ENCODE data around the gene CCDC18. TPM values are rescaled to one million over a fixed set of nuclear protein-coding genes. Genes with fewer than 3 reads are reported as not detected.
A peak's percentile ranks its signal among the peaks of the same experiment; 100 is the strongest.

The CCDC18 gene
- total and polyA plus RNA-seq, 2 donors from 2014 or later, result 1.2 to 3.9 TPM

DNA sequence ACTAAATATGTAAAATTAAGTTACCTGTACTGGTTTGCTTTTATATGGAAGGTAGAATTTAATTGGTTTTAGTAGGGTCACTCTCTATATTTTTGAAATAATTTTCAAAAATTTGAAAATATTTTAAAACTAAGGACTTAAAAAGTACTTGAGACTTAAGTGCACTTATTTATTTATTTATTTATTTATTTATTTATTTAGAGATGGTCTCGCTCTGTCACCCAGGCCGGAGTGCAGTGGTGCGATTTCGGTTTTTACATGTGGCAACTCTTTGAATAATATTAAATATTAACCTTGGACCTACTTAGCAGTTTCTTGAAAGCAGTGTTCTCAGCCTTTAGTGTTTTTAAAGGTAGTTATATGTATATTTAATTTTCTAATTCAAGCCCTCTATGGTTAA is 36.8 kb upstream of the CCDC18 start:
- FAIRE-seq (no peak), DNase-seq (no peak)
- Histone ChIP-seq H3K4me1 (ENCODE audit: control insufficient read depth in 2 of 3, insufficient read depth in 2 of 3, low read depth in 1 of 3, low read length in 3 of 3) (no peaks in the 10 kb centered on the region), H3K9ac (ENCODE audit: low read length in 3 of 3) (no peak overlapping the region), H3K27ac (ENCODE audit: low read depth in 2 of 2, low read length in 2 of 2) (no peak overlapping the region), H3K36me3 (ENCODE audit: control insufficient read depth in 2 of 3, insufficient read depth in 3 of 3, low read length in 3 of 3) (no peaks in the 10 kb centered on the region), H3K27me3 (ENCODE audit: control insufficient read depth, insufficient read depth, low read length) (no peaks in the 10 kb centered on the region), H3K9me3 (ENCODE audit: control insufficient read depth in 2 of 3, insufficient read depth in 1 of 3, low read length in 3 of 3) (no peaks in the 10 kb centered on the region), H3K4me3 (ENCODE audit: low read length in 3 of 3) (no peak overlapping the region)
- no peak for TF ChIP-seq CTCF (IDR thresholded peaks at IDR 0.05; ENCODE audit: borderline replicate concordance, extremely low read depth, insufficient read depth)
- intact Hi-C loops (cut with DNase I), result no loop called here

DNA sequence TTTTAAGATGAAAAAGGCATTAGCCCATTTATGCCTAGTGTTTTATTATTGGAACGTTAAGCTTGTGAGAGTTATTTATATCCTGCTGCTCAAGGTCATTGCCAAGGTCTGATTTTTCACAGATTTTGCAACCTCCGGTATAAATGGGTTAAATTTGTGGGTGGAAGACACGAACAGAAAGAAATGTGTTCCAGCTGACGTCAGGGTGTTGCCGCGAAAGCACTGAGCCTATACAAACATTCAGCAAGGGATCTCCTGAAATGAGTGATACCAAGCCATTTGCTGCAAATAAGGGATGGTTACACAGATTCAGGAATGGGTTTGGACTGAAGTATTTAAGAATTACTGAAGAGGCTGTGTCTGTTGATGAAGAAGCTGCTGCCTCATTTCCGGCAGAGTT is 32.5 kb upstream of the CCDC18 start:
- Histone ChIP-seq H3K4me3 (ENCODE audit: low read length in 3 of 3) (no peak overlapping the region), H3K27me3 (ENCODE audit: control insufficient read depth, insufficient read depth, low read length) (no peaks in the 10 kb centered on the region), H3K9ac (ENCODE audit: low read length in 3 of 3) (no peak overlapping the region), H3K4me1 (ENCODE audit: control insufficient read depth in 2 of 3, insufficient read depth in 2 of 3, low read depth in 1 of 3, low read length in 3 of 3) (no peaks in the 10 kb centered on the region), H3K9me3 (ENCODE audit: control insufficient read depth in 2 of 3, insufficient read depth in 1 of 3, low read length in 3 of 3) (no peaks in the 10 kb centered on the region), H3K27ac (ENCODE audit: low read depth in 2 of 2, low read length in 2 of 2) (no peak overlapping the region), H3K36me3 (ENCODE audit: control insufficient read depth in 2 of 3, insufficient read depth in 3 of 3, low read length in 3 of 3) (peaks cover 0 to 2% (median 0%) of the 10 kb centered on the region in 3 donors)
- intact Hi-C loops (cut with DNase I), result no loop called here
- TF ChIP-seq CTCF (IDR thresholded peaks at IDR 0.05; ENCODE audit: borderline replicate concordance, extremely low read depth, insufficient read depth), result no peak
- no peak for DNase-seq
- FAIRE-seq, result no peak

GRCh38 chr1:93150729-93151128 is 29.8 kb upstream of the CCDC18 start:
- intact Hi-C loops (cut with DNase I), result no loop called here
- peaks cover 0 to 2% (median 0%) of the 10 kb centered on the region in 3 donors for H3K36me3 ChIP-seq (ENCODE audit: control insufficient read depth in 2 of 3, insufficient read depth in 3 of 3, low read length in 3 of 3)
- H3K27ac ChIP-seq (ENCODE audit: low read depth in 2 of 2, low read length in 2 of 2), result no peak overlapping the region
- DNase-seq, result peak in 1 of 5 donors; percentile 6
- no peaks in the 10 kb centered on the region for H3K27me3 ChIP-seq (ENCODE audit: control insufficient read depth, insufficient read depth, low read length)
- no peak overlapping the region for H3K4me3 ChIP-seq (ENCODE audit: low read length in 3 of 3)
- no peaks in the 10 kb centered on the region for H3K4me1 ChIP-seq (ENCODE audit: control insufficient read depth in 2 of 3, insufficient read depth in 2 of 3, low read depth in 1 of 3, low read length in 3 of 3)
- TF ChIP-seq CTCF (IDR thresholded peaks at IDR 0.05; ENCODE audit: borderline replicate concordance, extremely low read depth, insufficient read depth), result no peak
- no peak overlapping the region for H3K9ac ChIP-seq (ENCODE audit: low read length in 3 of 3)
- no peaks in the 10 kb centered on the region for H3K9me3 ChIP-seq (ENCODE audit: control insufficient read depth in 2 of 3, insufficient read depth in 1 of 3, low read length in 3 of 3)
- no peak for FAIRE-seq

- no peaks in the 10 kb centered on the region for H3K4me1 ChIP-seq (ENCODE audit: control insufficient read depth in 2 of 3, insufficient read depth in 2 of 3, low read depth in 1 of 3, low read length in 3 of 3)
- no peak overlapping the region for H3K4me3 ChIP-seq (ENCODE audit: low read length in 3 of 3)
- H3K27ac ChIP-seq (ENCODE audit: low read depth in 2 of 2, low read length in 2 of 2), result no peak overlapping the region
- H3K27me3 ChIP-seq (ENCODE audit: control insufficient read depth, insufficient read depth, low read length), result no peaks in the 10 kb centered on the region
- intact Hi-C loops (cut with DNase I), result no loop called here
- FAIRE-seq (no peak), DNase-seq (no peak)
- TF ChIP-seq CTCF (IDR thresholded peaks at IDR 0.05; ENCODE audit: borderline replicate concordance, extremely low read depth, insufficient read depth), result no peak
- peaks cover 0 to 2% (median 0%) of the 10 kb centered on the region in 3 donors for H3K36me3 ChIP-seq (ENCODE audit: control insufficient read depth in 2 of 3, insufficient read depth in 3 of 3, low read length in 3 of 3)
- H3K9me3 ChIP-seq (ENCODE audit: control insufficient read depth in 2 of 3, insufficient read depth in 1 of 3, low read length in 3 of 3), result no peaks in the 10 kb centered on the region
- no peak overlapping the region for H3K9ac ChIP-seq (ENCODE audit: low read length in 3 of 3)
These were observed 29.1 kb upstream of the CCDC18 start for GRCh38 chr1:93151474-93151873.
